Measurements from ENCODE around the gene IL17REL.

Gene IL17REL

DNA sequence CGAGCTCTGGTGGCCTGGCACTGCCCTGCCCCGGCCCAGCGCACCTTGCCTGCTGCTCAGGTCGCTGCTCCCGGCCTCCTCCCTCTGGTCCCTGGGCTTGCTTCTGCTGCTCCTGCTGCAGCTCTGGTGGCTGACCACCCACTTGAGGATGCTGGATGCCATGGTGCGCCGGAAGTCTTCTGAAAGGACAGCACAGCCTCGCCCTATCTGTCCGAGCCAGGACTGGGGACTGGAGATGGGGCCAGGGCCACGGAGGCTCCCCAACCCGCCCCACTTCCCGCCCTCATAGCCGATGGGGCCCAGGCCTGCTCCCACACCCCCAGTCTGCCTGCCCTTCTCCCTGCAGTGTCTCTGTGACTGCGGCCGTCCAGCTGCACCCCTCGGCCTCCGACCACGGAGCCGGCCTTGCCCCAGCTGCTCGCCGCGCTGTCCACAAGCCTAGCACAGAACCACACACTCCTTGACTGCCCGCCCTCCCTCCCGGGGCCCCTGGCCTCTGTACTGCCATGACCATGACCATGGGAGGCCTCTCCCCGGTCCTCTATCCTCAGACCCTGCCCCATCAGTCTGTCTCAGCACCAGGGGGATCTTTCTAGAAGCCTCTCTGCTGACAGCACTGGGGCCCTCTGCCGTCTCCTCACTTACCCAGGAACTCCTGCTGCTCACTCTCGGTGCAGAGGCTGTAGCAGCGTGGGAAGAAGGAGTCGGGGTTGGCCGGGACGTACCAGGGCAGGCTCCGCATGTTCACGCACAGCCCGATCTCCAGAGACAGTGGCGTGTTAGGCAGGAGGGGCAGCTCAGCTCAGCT is 32.9 kb upstream of the IL17REL start:
- DNase-seq = no peak

DNA sequence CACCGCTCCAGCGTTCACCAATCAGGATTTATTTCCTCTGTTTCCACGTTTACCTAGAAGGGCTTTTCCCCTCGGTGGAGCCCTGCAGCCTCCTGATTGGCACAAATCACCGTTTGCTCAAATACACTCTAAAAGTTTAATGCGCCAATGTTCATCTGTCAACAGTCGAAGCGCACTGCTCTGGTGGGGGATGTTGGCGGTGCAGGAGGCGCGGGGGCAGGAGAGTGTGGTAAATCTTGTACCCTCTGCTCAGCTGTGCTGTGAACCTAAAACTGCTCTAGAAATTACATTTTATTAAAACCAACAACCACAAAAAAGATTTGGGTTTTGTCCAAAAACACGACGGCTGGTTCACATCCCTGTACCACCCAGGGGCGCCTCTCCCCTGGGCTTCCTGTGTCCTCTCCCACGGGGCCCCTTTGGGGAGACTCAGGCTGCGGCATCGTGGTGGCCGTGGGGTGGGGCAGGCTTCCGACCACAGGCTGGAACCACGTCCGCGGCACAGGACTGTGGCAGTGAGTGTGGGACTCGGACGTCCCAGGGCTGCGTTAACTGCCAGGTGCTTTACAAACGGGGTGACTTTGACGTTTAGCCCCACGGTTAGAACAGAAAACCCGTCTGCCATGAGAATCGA is 32.0 kb upstream of the IL17REL start:
- DNase-seq = no peak

DNA sequence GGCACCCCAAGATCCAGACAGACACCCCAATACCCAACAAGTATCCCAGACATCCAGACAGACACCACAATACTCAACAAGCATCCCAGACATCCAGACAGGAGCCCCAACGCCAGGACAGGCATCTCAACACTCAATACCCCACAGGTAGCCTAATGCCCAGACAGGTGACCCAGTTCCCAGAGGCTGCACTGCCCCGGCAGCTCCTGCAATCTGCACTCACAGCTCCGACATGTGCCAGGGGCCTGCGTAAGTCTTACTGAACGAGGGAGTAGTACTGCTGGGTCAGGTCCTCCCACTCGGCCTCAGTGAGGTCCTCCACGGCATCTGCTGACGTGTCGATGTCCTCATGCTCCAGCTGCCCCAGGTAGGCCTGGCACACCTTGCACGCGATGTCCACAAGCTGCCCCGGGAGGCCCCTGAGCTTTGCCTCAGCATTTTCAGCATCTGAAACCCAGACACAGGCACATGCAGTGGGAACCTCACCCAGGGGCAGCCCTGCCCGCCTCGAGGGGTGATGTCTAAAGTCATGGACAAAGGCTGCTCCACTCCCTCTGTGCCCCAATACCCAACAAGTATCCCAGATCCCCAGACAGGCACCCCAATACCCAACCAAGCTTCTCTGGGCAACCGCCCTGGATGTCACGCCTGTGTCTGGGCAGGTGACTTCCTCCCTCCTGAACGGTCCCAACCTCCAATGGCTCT is 28.9 kb upstream of the IL17REL start:
- DNase-seq = no peak

DNA sequence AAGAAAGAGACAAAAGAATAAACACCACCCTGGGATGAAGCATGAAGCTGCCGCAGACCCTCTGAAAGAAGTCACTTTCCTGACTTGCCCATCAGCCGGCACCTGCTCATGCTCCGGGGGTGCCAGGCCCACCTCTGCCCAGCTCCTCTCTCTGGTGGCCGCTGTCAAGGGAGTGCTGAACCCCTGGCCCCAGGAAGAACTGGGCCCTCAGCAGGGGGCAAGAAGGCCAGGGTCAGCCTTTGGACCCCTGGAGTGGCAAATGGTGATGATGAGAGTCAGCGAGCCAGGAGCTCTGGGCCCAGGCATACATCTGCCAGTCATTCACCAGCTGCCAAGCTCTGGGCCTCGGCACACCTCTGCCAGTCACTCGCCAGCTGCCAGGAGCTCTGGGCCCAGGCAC is 28.2 kb upstream of the IL17REL start:
- no peak for DNase-seq

DNA sequence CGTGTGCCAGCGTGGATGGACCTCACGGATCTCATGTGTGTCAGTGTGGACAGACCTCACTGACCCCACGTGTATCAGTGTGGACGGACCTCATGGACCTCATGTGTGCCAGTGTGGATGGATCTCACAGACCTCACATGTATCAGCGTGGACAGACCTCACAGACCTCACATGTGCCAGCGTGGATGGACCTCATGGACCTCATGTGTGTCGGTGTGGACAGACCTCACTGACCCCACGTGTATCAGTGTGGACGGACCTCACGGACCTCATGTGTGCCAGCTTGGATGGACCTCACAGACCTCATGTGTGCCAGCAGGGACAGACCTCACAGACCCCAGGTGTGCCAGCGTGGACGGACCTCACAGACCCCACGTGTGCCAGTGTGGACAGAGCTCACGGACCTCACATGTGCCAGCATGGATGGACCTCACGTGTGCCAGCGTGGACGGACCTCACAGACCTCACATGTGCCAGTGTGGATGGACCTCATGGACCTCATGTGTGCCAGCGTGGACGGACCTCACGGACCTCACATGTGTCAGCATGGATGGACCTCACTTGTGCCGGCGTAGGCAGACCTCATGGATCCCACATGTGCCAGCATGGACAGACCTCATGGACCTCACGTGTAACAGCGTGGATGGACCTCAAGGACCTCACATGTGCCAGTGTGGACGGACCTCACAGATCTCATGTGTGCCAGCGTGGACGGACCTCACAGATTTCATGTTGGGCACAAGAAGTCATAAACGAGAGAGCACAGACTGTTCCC is 27.3 kb upstream of the IL17REL start:
- no peak for DNase-seq

DNA sequence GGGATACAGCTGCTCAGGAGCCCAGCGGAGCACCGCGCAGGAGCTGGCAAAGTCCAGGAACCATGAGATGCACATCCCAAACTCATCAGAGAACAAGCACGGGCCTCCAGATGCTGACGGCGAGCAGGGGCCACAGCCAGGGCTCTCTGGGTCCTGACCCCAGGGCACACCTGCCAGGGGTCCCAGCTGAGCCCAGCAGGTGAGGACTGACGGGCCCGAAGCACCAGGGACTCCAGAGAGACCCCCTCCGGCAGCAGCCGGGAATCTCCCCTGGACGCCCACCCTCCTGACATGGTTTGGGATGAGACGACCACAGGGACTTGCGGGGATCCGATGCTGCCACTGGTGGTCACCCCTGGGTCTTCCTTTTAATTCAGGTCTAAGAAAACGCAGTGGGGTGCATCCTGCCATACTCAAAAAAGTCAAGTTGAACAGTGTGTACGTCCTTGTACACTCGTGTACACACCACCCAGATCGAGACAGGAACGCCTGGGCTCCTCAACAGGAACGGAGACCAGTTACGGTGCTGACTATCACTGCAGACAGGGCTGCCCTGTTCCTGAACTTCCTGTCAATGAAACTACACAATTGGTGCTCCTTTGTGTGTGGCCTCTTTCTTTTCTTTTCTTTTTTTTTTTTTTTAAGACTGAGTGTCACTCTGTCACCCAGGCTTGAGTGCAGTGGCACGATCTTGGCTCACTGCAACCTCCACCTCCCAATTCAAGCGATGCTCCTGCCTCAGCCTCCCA is 23.6 kb upstream of the IL17REL start:
- DNase-seq = no peak

DNA sequence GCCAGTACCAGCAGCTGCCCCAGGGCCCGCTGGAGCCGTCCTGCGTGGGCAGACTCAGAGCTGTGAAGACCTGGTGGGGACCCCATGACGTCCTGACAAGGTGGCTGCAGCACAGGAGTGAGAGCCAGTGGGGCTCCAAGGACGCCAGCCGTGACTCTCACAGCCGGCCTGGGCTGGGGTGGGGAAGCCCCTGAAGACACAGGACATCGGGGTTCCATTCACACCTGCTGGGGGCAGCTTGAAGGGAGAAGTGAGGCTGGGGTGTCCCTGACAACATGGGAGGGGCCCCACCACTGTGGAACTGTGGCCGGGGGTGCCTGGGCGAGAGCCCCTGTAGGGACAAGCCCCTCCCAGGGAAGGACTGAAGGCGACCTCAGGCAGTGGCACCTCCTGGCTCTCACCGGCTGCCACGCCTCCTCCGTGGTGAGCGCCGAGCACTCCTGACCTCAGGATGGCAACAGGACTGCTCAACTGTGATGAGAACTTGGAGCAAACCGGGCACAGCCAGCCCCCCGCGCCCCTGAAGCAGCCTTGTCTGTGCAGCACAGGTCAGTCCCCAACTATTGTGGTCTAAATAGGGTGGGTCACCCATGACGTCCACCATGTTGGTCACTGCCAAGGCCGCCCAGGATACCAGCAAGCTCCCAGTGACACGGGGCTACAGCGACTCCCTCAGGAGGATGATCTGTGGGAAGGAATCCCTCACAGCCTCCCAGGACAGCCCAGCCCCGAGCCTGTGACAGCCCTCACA is 22.7 kb upstream of the IL17REL start:
- no peak for DNase-seq

DNA sequence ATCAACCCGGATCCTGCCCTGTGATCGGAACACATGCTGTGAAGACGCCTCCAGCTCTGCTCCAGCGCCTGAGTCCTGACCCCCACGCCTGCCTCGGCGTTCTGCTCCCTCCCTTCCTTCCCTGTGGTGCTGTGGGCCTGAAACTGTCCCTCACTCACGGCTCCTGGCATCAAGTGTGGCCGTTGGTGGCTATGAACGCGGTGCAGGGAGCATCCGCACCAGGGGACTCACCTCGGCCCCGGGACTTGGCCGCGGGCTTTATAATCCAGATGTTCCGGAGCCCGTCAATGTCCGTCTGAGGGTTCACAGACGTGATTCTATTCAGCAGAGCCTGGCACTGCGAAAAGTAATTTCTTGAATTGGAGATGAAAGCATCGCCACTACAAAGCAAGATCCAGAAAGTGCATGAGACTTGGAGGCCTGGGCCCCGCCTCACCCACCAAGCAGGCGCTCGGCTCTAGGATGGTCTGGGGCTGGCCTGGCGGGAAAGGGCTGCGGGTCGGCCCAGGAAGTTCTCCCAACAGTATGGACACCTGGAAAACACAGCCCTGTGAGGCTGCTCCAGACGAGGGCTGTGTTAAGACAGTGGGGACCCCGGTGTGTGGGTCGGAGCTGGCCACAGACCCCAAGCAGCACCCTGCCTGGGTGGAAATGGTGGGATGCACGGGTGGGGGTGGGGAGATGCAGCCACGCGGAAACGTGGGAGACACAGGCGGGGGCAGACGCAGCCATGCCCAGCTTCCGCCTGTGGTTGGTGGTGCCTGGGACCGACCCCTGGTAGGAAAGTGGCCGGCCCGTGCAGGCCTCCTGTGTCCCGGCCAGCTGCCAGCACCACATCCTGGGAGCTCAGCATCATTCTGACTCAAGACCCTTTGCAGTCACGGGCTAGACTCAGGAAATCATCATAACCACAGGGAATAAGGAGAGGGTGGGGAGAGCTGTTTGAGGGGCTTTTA is 21.8 kb upstream of the IL17REL start:
- DNase-seq = no peak

DNA sequence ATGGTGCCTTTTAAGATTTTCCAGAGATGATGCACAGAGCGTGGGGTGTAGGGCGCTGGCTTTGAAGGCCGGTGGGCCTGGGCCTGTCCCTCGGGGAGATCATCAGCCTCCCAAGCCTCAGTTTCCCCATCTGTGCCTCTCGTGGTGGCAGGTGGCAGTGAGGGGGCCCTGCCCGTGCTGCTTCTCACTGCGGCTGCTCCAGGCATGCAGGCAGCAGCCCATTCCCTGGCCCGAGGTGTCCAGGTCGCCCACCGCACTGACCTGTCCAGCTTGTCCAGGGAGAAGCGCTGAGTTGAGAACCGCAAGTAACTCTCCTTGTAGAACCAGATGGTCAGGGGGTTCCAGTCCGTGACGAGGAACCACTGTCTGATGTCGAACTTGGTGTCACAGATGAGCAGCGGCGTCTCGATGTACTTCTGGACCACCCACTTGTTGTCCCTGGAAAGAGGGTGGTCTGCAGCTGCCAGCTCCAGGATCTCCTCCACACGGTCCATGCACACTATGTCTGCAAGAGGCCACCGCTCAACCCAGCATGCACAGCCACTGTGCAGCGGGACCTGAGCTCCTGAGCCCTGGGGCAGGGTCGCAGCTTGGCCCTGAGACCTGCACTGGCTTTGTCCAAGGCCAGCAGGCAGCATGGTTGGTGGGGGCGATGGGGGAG is 20.5 kb upstream of the IL17REL start:
- no peak for DNase-seq

DNA sequence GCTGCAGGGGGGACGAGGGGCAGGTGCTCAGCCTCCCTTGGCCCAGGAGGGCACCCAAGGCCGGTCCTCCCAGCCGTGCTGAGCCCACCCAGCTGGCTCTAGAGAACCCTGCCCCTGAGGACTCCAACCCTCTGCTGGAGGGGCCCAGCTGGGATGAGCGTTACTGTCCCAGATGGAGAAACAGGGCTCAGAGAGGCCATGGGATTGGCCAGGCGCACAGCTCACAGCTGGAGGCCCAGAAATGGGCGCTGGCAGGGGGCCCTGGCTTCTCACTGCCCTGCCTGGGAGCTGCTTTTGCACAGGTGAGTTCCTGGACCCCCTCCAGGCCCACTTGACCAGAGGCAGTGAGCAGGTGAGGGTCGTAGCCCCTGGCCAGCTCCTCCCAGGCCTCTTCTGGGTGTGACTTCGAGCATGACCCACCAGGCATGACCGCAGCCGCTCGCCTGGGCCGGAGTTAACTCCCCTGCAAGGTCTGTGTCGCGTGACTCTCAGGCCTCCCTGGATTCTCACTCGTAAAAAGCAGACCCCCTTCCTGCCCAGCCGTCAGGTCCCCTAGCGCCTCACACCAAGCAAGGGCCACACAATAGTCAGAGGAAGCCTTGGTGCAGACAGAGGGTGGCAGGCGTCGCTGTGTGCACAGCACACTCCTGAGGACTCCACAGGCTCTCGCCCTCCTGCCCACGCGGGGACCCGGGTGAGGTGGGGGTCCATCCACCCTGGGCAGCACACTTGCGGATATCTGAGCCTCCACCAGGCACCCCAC is 19.7 kb upstream of the IL17REL start:
- DNase-seq = no peak

DNA sequence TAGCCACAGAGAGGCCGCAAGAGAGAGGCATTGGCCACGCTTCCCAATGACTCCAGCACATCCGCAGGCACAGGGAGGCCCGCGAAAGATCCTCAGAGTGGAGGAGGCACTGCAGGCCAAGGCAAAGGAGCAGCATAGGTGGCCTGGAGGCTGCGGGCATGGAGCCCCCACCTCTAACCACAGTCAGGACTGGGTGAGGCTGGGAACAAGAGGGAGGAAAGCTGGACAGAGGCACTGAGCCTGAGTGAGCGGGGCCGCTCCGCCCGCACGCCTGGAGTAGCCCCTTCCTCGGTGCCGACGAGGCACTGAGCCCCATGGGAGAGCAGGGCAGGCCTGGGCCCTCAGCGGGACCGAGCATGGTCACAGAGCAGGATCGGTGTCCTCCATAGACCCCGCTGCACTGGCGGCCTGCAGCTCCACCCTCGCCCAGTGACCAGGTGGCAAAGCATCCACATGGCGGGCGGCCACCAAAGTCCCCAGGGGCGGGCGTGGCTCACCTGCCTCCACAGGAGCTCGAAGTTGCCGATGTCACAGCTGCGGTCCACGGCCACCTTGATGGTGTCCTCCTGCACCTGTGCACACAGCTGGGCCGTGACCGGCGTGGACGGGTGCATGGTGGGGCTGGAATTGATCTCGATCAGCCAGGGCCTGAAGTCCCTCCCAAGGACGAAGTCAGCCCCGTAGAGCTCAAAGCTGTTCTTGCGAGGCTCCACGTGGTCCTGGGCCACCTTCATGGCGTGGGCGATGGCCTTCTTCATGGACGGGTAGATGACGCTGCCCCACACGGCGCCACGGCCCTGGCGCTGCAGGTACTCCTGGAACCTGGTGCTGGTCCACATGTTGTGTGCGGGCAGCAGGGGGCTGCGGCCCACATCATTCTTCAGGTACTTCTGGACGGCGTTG is 18.9 kb upstream of the IL17REL start:
- DNase-seq = no peak

DNA sequence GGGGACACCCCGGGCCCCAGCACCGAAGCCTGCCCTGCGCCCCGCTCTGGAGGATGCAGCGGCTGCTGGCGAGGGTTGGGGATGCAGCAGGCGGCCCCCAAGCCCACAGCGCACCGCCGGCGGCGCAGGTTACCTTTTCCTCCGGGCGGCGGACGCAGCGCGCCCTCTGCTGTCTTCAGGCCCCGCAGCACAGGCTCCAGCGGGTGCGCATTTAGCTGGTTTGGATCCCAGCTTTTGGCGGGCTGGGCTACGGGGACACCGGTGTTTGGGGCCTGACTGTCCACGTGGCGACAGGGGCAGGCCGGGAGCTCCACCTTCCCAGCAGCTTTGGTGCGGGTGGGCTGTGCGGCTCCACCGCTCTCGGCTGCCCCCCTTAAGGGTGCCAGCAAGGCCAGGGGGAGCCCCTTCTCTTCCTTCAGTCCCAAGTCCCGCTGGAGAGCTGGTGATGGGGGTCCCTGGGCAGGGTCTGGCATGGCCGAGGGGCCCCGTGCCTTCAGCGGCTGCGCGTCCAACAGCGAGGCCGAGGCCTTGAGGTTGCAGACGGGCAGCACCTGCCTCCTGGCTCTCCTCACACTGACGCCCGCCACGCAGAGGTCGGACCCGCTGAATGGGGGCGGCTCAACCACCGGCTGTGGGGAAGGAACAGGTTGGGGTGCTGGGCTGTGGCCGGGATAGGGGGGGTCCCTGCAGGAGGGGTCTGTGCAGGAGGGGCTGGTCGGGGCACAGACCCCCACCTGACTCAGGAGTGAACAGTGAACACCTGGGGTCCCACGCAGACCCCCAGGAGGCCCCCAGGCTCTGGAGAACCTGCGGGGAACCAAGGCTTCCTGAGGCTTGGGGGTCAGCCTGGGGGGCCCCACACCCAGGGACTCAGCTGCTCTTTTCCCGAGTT is 18.0 kb upstream of the IL17REL start:
- peak; percentile 65 for DNase-seq

DNA sequence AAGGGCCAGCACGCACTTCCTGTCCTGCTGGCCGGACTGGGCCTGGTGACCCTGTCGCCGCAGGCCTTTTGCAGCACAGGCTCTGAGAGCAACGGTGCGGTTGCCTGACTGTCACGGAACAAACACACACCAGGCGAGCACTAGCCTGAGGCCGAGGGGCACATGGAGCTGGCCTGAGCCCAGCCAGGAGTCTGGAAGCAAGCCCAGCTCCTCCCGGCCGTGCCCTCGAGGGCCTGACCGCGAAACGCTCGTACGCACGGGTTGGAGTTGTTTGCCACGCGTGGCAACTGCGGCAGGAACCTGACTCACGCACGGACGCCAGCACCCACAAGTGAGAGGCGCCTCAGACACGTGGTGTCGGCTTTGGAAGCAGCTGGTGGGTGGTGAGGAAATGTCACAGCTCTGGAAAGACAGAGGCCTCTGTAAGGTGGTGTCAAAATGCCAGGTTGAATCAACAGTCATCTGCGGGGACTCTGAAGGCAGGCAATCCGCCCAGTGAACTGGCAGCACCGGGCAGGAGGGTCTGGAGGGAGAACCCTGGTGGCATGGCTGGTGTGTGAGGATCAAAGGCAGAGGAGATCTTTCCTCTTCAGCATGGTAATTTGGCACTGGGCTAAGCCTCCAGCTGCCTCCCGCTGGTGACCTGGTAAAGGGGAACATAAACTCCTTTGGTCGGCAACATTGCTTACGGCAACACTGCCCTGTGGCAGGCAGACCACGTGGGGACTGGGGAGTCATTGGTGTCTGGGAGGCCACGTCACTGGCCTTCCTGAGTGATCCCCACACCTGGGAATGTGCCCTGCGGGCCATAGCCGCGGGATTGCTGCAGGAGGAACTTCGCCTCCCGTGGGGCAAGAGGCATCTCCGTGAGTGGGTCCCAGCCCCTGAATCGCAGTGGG is 15.3 kb upstream of the IL17REL start:
- peak; percentile 6 for DNase-seq

DNA sequence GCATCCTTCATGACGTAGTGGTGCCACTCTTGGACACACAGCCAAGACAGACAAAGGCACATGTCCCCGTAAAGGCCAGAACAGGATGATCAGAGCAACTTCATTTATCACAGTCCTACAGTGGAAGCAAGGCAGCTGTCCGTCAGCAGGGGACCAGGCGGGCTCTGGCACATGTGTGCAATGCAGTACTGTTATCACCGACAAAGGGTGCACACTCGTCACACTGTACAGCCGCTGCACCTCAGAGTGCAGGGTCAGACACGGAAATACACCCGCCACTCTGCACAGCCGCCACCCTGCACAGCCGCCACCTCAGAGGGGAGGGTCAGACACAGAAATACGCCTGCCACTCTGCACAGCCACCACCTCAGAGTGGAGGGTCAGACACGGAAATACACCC is 13.4 kb upstream of the IL17REL start:
- no peak for DNase-seq

DNA sequence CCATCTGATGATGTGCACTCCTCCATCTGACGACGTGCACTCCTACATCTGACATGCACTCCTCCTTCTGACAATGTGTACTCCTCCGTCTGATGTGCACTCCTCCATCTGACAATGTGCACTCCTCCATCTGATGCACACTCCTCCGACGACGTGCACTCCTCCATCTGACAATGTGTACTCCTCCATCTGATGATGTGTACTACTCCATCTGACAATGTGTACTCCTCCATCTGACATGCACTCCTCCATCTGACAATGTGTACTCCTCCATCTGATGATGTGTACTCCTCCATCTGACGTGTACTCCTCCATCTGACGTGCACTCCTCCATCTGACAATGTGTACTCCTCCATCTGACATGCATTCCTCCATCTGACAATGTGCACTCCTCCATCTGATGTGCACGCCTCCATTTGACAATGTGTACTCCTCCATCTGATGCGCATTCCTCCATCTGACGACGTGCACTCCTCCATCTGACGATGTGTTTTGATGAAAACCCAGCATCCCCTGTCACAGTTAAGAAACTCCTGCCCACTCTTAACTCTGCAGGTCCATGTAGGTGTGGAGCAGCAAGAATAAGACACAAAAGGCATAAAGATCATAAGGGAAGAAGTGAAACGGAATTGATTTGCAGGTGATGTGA is 9.7 kb upstream of the IL17REL start:
- DNase-seq = no peak
